GM19025 (cell line): ENCODE results near the gene TRIM31.

Source experiments
- ATAC-seq: cut with Tn5 transposase; IDR thresholded peaks from one replicate; pipeline ENCODE4 v1.9.1; 2021; ENCODE audit warnings: mild to moderate bottlenecking, low read depth, moderate library complexity; ENCODE audit not compliant: unreplicated experiment

TRIM31 gene

GRCh38 chr6:30061858-30062458 lies 50.9 kb downstream of the TRIM31 start:
- ATAC-seq, result peak; percentile 11

DNA sequence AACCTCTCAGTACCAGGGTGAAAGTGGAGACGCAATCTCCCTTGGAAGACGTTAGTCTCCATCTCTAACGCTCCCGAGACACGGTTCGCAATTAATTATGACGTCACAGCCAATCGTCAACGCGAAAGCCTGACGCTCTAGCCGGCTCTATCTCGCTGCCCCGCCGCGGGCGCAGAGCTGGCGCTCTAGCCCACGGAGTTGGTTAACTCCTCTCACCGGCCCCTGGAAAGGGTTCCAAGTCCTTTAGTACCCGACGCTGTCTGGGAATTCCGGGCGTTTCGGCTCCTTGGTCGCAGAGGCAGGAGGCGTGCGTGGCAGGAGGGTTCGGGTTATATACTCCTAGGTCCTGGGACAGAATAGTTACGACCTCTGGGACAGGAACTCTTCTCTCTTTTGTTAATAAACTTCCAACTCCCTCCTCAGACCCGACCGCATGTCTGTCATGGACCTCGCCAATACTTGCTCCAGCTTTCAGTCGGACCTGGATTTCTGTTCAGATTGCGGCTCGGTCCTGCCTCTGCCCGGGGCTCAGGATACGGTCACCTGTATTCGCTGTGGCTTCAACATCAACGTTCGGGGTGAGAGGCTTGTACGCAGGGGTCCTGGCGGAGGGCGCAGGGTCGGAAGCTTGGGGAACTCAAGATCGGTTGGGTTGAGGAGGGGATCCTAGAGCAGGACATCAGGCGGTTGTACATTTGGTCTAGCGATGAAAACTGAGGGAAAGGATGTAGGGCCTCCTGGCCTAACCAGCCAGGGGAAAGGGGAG lies 51.6 kb downstream of the TRIM31 start, which contains the start of gene POLR1H:
POLR1H (plus strand) TSS at position 174 of the 766 bp plus-strand sequence; CDS start at position 434, 260 bp downstream.
- ATAC-seq, result peak; percentile 87

DNA sequence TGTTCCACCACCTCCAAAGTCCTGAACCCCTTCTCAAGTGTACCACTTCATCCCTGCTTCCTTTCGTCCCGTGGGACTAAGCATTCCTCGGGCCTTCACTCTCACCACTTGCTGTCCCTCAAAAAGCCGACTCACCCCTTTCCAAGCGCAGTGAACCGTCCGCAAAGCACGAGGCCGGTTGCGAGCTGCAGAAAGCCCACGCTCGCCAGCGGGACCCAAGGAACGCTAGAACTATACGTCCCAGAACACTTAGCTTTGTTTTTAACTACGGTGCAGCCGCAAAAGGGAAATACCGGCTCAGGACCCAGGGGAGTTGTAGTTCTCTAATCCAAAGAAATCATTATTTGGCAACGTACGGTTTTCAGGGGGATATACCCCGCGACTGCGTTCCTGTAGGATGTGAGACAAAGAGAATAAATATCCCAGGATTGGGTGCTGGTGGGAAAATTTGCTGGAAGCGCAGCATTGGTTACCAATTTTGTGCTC lies 52.2 kb downstream of the TRIM31 start:
- peak; percentile 11 for ATAC-seq

GRCh38 chr6:30055513-30055912 lies 57.4 kb downstream of the TRIM31 start:
- no peak for ATAC-seq

GRCh38 chr6:30053682-30054081 lies 59.2 kb downstream of the TRIM31 start:
- ATAC-seq, result no peak
